Liver (tissue), 9 donors: Measurements from ENCODE around the gene NFIX. TPM values are rescaled to one million over a fixed set of nuclear protein-coding genes. Genes with fewer than 3 reads are reported as not detected.

ENCODE experiments used
- DNase-seq: peaks from one replicate; pipeline ENCODE4 v3.0.0-alpha.2; 2017; ENCODE audit warnings: low spot score
- H3K27ac ChIP-seq, 2 donors: one replicate each; pipeline ENCODE4 v1.7.0; 2013; ENCODE audit warnings: inconsistent platforms in 2 of 2, low read length in 2 of 2, control low read depth in 1 of 2, low read depth in 1 of 2, mild to moderate bottlenecking in 1 of 2
- H3K27me3 ChIP-seq, 4 donors: one replicate each; pipeline versions ENCODE4 v1.6.1 to v1.7.0; 2013; ENCODE audit warnings: low read length in 3 of 4, inconsistent platforms in 1 of 4, mild to moderate bottlenecking in 1 of 4, moderate library complexity in 1 of 4; ENCODE audit not compliant: control insufficient read depth in 4 of 4, insufficient read depth in 4 of 4
- H3K36me3 ChIP-seq, 4 donors: one replicate each; pipeline versions ENCODE4 v1.6.1 to v1.7.0; 2013; ENCODE audit warnings: low read length in 3 of 4, mild to moderate bottlenecking in 3 of 4, low read depth in 1 of 4, moderate library complexity in 1 of 4; ENCODE audit not compliant: control insufficient read depth in 4 of 4, insufficient read depth in 3 of 4
- H3K4me1 ChIP-seq, 4 donors: one replicate each; pipeline versions ENCODE4 v1.6.1 to v1.7.0; 2013; ENCODE audit warnings: low read length in 3 of 4, mild to moderate bottlenecking in 3 of 4, moderate library complexity in 1 of 4; ENCODE audit not compliant: control insufficient read depth in 4 of 4, insufficient read depth in 4 of 4
- H3K4me3 ChIP-seq, 3 donors: one replicate each; pipeline versions ENCODE4 v1.6.1 to v1.7.0; 2013; ENCODE audit warnings: low read length in 3 of 3, control low read depth in 1 of 3, low read depth in 1 of 3, mild to moderate bottlenecking in 1 of 3
- H3K9ac ChIP-seq, 2 donors: one replicate each; pipeline ENCODE4 v1.7.0; 2013; ENCODE audit warnings: low read length in 2 of 2, mild to moderate bottlenecking in 2 of 2, moderate library complexity in 2 of 2, control low read depth in 1 of 2, low read depth in 1 of 2
- H3K9me3 ChIP-seq, 4 donors: one replicate each; pipeline versions ENCODE4 v1.6.1 to v1.7.0; 2013; ENCODE audit warnings: low read length in 3 of 4; ENCODE audit not compliant: control insufficient read depth in 4 of 4
- CTCF ChIP-seq: fragments of 150-350 bp; IDR thresholded peaks from 2 replicates; pipeline ENCODE4 v1.5.1; 2017; ENCODE audit warnings: improper control_type of control experiment, low read depth, low read length; ENCODE audit not compliant: missing input control
- EGR1 ChIP-seq, 2 donors: IDR thresholded peaks; 2 replicates each; pipeline ENCODE4 v1.6.1; 2016 to 2018; ENCODE audit warnings: antibody characterized with exemption in 2 of 2, low read depth in 2 of 2
- FOXA1 ChIP-seq: IDR thresholded peaks from 2 replicates; pipeline ENCODE4 v1.6.1; 2016; ENCODE audit warnings: antibody characterized with exemption
- FOXA2 ChIP-seq: IDR thresholded peaks from 2 replicates; pipeline ENCODE4 v1.6.1; 2016; ENCODE audit warnings: antibody characterized with exemption
- GABPA ChIP-seq, 2 donors: IDR thresholded peaks in 1 of 2; conservative IDR thresholded peaks in 1 of 2; 2 replicates each; pipeline ENCODE4 v1.6.1; 2016; ENCODE audit warnings: antibody characterized with exemption in 2 of 2, mild to moderate bottlenecking in 1 of 2, moderate library complexity in 1 of 2
- HNF4A ChIP-seq, 2 donors: conservative IDR thresholded peaks; 2 replicates each; pipeline ENCODE4 v1.6.1; 2016; ENCODE audit warnings: antibody characterized with exemption in 2 of 2, mild to moderate bottlenecking in 2 of 2
- HNF4G ChIP-seq: IDR thresholded peaks from 2 replicates; pipeline ENCODE4 v1.6.1; 2016; ENCODE audit warnings: antibody characterized with exemption
- JUND ChIP-seq, 2 donors: IDR thresholded peaks; 2 replicates each; pipeline ENCODE4 v1.6.1; 2016; ENCODE audit warnings: antibody characterized with exemption in 2 of 2
- NR2F2 ChIP-seq: IDR thresholded peaks from 2 replicates; pipeline ENCODE4 v1.6.1; 2016; ENCODE audit warnings: antibody characterized with exemption
- RAD21 ChIP-seq, 2 donors: IDR thresholded peaks; 2 replicates each; pipeline ENCODE4 v1.6.1; 2016; ENCODE audit warnings: antibody characterized with exemption in 2 of 2, mild to moderate bottlenecking in 2 of 2
- RXRA ChIP-seq, 2 donors: IDR thresholded peaks; 2 replicates each; pipeline ENCODE4 v1.6.1; 2017 to 2018; ENCODE audit warnings: antibody characterized with exemption in 2 of 2, mild to moderate bottlenecking in 1 of 2
- SP1 ChIP-seq: IDR thresholded peaks from 2 replicates; pipeline ENCODE4 v1.6.1; 2018; ENCODE audit warnings: antibody characterized with exemption, mild to moderate bottlenecking
- TAF1 ChIP-seq: conservative IDR thresholded peaks from 2 replicates; pipeline ENCODE4 v1.6.1; 2016; ENCODE audit warnings: antibody characterized with exemption, mild to moderate bottlenecking
- YY1 ChIP-seq: IDR thresholded peaks from 2 replicates; pipeline ENCODE4 v1.6.1; 2016; ENCODE audit warnings: antibody characterized with exemption, mild to moderate bottlenecking
- ZBTB33 ChIP-seq: IDR thresholded peaks from 2 replicates; pipeline ENCODE4 v1.6.1; 2016; ENCODE audit warnings: antibody characterized with exemption
- WGBS: extraction: QIAGEN DNeasy Blood & Tissue Kit; methylation state at CpG from one replicate; pipeline ENCODE4 v1.1.7; 2013; 5-methylcytosine and 5-hydroxymethylcytosine counted together
- polyA plus RNA-seq, 2 donors: library from polyadenylated mRNA; stranded (reverse) in 1 of 2; unstranded in 1 of 2; fragments of 200-250 nt in 1 of 2; fragments of >200 nt in 1 of 2; fragmentation: Nextera tagmentation in 1 of 2; extraction: Ambion mirVana in 1 of 2; gene quantifications; one replicate each; pipeline versions ENCODE4 v1.2.1 to v1.2.3, GENCODE V29; 2013 to 2015
- total RNA-seq, 2 donors: library from RNA; depleted of rRNA; stranded (reverse); fragments of >200 nt; gene quantifications; one replicate each; pipeline ENCODE4 v1.2.3, GENCODE V29; 2014
- TF ChIP-seq, protein P1 (sequence below): IDR thresholded peaks from 2 replicates; pipeline ENCODE4 v1.6.1; 2016; ENCODE audit warnings: antibody characterized with exemption, mild to moderate bottlenecking
- TF ChIP-seq, protein P2 (sequence below): IDR thresholded peaks from 2 replicates; pipeline ENCODE4 v1.6.1; 2016; ENCODE audit warnings: antibody characterized with exemption
- TF ChIP-seq, protein P3 (sequence below): IDR thresholded peaks from 2 replicates; pipeline ENCODE4 v1.6.1; 2016; ENCODE audit warnings: antibody characterized with exemption
- donor health status: healthy.
- donor health status: healthy.
- donor health status: healthy.
- donor health status: healthy.
- donor health status: healthy.

Gene NFIX
- total and polyA plus RNA-seq, 4 donors = 3.3 to 18.4 (median 12.6) TPM

GRCh38 chr19:13138916-13139198 lies 143.6 kb downstream of the NFIX start:
- no peak overlapping the region for H3K27ac ChIP-seq
- H3K4me1 ChIP-seq = no peaks in the 10 kb centered on the region
- H3K36me3 ChIP-seq = peaks cover 12 to 39% (median 15%) of the 10 kb centered on the region in 4 donors
- no peak for TF ChIP-seq EGR1 (IDR thresholded peaks at IDR 0.05; ENCODE audit: low read depth in 2 of 2)
- TF ChIP-seq RAD21 (IDR thresholded peaks at IDR 0.05) = no peak
- no peak for TF ChIP-seq SP1
- no peak for TF ChIP-seq HNF4G
- no peak for TF ChIP-seq GABPA (IDR thresholded peaks at IDR 0.05 in 1 of 2, conservative IDR thresholded peaks at IDR 0.05 in 1 of 2)
- TF ChIP-seq, protein P1, sequence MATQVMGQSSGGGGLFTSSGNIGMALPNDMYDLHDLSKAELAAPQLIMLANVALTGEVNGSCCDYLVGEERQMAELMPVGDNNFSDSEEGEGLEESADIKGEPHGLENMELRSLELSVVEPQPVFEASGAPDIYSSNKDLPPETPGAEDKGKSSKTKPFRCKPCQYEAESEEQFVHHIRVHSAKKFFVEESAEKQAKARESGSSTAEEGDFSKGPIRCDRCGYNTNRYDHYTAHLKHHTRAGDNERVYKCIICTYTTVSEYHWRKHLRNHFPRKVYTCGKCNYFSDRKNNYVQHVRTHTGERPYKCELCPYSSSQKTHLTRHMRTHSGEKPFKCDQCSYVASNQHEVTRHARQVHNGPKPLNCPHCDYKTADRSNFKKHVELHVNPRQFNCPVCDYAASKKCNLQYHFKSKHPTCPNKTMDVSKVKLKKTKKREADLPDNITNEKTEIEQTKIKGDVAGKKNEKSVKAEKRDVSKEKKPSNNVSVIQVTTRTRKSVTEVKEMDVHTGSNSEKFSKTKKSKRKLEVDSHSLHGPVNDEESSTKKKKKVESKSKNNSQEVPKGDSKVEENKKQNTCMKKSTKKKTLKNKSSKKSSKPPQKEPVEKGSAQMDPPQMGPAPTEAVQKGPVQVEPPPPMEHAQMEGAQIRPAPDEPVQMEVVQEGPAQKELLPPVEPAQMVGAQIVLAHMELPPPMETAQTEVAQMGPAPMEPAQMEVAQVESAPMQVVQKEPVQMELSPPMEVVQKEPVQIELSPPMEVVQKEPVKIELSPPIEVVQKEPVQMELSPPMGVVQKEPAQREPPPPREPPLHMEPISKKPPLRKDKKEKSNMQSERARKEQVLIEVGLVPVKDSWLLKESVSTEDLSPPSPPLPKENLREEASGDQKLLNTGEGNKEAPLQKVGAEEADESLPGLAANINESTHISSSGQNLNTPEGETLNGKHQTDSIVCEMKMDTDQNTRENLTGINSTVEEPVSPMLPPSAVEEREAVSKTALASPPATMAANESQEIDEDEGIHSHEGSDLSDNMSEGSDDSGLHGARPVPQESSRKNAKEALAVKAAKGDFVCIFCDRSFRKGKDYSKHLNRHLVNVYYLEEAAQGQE = no peak
- no peak for TF ChIP-seq YY1
- TF ChIP-seq NR2F2 = no peak
- TF ChIP-seq CTCF = no peak
- no peak for TF ChIP-seq TAF1
- TF ChIP-seq, protein P2, sequence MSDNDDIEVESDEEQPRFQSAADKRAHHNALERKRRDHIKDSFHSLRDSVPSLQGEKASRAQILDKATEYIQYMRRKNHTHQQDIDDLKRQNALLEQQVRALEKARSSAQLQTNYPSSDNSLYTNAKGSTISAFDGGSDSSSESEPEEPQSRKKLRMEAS = no peak
- TF ChIP-seq FOXA1 = no peak
- TF ChIP-seq, protein P3, sequence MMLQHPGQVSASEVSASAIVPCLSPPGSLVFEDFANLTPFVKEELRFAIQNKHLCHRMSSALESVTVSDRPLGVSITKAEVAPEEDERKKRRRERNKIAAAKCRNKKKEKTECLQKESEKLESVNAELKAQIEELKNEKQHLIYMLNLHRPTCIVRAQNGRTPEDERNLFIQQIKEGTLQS = no peak
- TF ChIP-seq HNF4A (conservative IDR thresholded peaks at IDR 0.05) = no peak
- TF ChIP-seq ZBTB33 = no peak
- TF ChIP-seq FOXA2 = no peak
- TF ChIP-seq RXRA (IDR thresholded peaks at IDR 0.05) = no peak
- TF ChIP-seq JUND (IDR thresholded peaks at IDR 0.05) = no peak
- WGBS = 70% methylated on average over 10 of the region's 10 CpGs
- no peak overlapping the region for H3K4me3 ChIP-seq
- no peak for DNase-seq
- no peaks in the 10 kb centered on the region for H3K27me3 ChIP-seq
- no peaks in the 10 kb centered on the region for H3K9me3 ChIP-seq
- H3K9ac ChIP-seq = no peak overlapping the region
